MCF 10A (cell line): ENCODE data around the gene EHD1. TPM values are rescaled to one million over a fixed set of nuclear protein-coding genes. Genes with fewer than 3 reads are reported as not detected.
A peak's percentile ranks its signal among the peaks of the same experiment; 100 is the strongest.

Experiments
- BruUV-seq: library from RNA; stranded (reverse); fragments of 400-500 nt; replicated peaks from 2 replicates; lab custom pipeline; 2021; lab: Mats Ljungman, UMichigan
- CTCF ChIA-PET: fragments of 300-600 bp; sonication (Branson Sonifier 250); formaldehyde crosslinking; extraction: SDS; loops from one replicate; lab custom pipeline; 2021; ENCODE audit warnings: antibody characterized with exemption, inconsistent platforms; lab: Yijun Ruan, JAX
- POLR2A ChIA-PET: fragments of 300-600, 350-650 bp; sonication (Branson Sonifier 250); formaldehyde crosslinking; extraction: SDS; loops from one replicate; lab custom pipeline; 2020; ENCODE audit warnings: antibody characterized with exemption, inconsistent platforms; lab: Yijun Ruan, JAX
- DNase-seq: peaks from one replicate; pipeline ENCODE4 v3.0.0-alpha.2; 2018; ENCODE audit not compliant: unreplicated experiment
- H3K27ac Mint-ChIP-seq: one replicate; pipeline ENCODE4 v1.8.0; 2022; ENCODE audit warnings: mild to moderate bottlenecking, low read depth, mixed read lengths; ENCODE audit not compliant: unreplicated experiment
- H3K27me3 Mint-ChIP-seq: one replicate; pipeline ENCODE4 v1.8.0; 2022; ENCODE audit warnings: mixed read lengths; ENCODE audit not compliant: insufficient read depth, unreplicated experiment
- H3K36me3 Mint-ChIP-seq: one replicate; pipeline ENCODE4 v1.8.0; 2022; ENCODE audit warnings: mild to moderate bottlenecking, moderate library complexity, mixed read lengths; ENCODE audit not compliant: insufficient read depth, unreplicated experiment
- H3K4me1 Mint-ChIP-seq: one replicate; pipeline ENCODE4 v1.8.0; 2022; ENCODE audit warnings: mixed read lengths; ENCODE audit not compliant: insufficient read depth, unreplicated experiment
- H3K4me3 Mint-ChIP-seq: one replicate; pipeline ENCODE4 v1.8.0; 2022; ENCODE audit warnings: mild to moderate bottlenecking, moderate library complexity, mixed read lengths; ENCODE audit not compliant: unreplicated experiment
- H3K9me3 Mint-ChIP-seq: one replicate; pipeline ENCODE4 v1.8.0; 2022; ENCODE audit warnings: mixed read lengths; ENCODE audit not compliant: unreplicated experiment
- intact Hi-C: fragments of 100-400 bp; cut with micrococcal nuclease; formaldehyde crosslinking; loops from 2 replicates; pipeline ENCODE4 v1.14.1; 2022
- microRNA-seq: library from miRNA; unstranded; fragments of <30 nt; microRNA quantifications from one replicate; pipeline ENCODE4 v1.2.0, GENCODE V29; 2022
- total RNA-seq: library from RNA; stranded (reverse); gene quantifications from 2 replicates; pipeline ENCODE4 v1.2.3, GENCODE V29; 2022
- TF ChIP-seq, protein P1 (sequence below): fragments of 200-600 bp; IDR thresholded peaks from one replicate; pipeline ENCODE4 v1.8.0; 2022; ENCODE audit warnings: antibody characterized with exemption, mild to moderate bottlenecking; ENCODE audit not compliant: unreplicated experiment

The EHD1 gene
- total RNA-seq, 1 experiment from 2014 or later: 80.6 TPM

GRCh38 chr11:64803158-64803845 is 75.1 kb downstream of the EHD1 start, which contains the start of gene MAP4K2:
Gene MAP4K2 (minus strand): TSS chr11:64803214. CDS start chr11:64803149, 65 bp downstream.
- no peaks in the 10 kb centered on the region for H3K9me3 Mint-ChIP-seq
- peaks cover 9% of the 10 kb centered on the region for H3K4me1 Mint-ChIP-seq
- peak within 1 kb of the TSS; percentile 81 for H3K27ac Mint-ChIP-seq
- TF ChIP-seq, protein P1, sequence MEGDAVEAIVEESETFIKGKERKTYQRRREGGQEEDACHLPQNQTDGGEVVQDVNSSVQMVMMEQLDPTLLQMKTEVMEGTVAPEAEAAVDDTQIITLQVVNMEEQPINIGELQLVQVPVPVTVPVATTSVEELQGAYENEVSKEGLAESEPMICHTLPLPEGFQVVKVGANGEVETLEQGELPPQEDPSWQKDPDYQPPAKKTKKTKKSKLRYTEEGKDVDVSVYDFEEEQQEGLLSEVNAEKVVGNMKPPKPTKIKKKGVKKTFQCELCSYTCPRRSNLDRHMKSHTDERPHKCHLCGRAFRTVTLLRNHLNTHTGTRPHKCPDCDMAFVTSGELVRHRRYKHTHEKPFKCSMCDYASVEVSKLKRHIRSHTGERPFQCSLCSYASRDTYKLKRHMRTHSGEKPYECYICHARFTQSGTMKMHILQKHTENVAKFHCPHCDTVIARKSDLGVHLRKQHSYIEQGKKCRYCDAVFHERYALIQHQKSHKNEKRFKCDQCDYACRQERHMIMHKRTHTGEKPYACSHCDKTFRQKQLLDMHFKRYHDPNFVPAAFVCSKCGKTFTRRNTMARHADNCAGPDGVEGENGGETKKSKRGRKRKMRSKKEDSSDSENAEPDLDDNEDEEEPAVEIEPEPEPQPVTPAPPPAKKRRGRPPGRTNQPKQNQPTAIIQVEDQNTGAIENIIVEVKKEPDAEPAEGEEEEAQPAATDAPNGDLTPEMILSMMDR: peak; percentile 16
- no peaks in the 10 kb centered on the region for H3K27me3 Mint-ChIP-seq
- H3K4me3 Mint-ChIP-seq: peak within 1 kb of the TSS; percentile 88
- TSS peak; percentile 50 for BruUV-seq
- ChIA-PET POLR2A (interaction anchor here (0.7 to 2.4 kb wide), 10 partner anchors 9 to 82 kb away, joined by 3 to 9 read pairs (median 4); partner anchors contain the start of gene SF1), CTCF (interaction anchor here (0.5 to 1.5 kb wide), 7 partner anchors 15 to 204 kb away, joined by 3 to 7 read pairs (median 3); no protein-coding TSS in a partner anchor)
- intact Hi-C loops: loop anchor here (2.0 kb wide), 1 partner anchor 41 kb away; the partner anchor contains the start of gene CDC42BPG
- DNase-seq: peak; percentile 87
- peaks cover 25% of the 10 kb centered on the region for H3K36me3 Mint-ChIP-seq

DNA sequence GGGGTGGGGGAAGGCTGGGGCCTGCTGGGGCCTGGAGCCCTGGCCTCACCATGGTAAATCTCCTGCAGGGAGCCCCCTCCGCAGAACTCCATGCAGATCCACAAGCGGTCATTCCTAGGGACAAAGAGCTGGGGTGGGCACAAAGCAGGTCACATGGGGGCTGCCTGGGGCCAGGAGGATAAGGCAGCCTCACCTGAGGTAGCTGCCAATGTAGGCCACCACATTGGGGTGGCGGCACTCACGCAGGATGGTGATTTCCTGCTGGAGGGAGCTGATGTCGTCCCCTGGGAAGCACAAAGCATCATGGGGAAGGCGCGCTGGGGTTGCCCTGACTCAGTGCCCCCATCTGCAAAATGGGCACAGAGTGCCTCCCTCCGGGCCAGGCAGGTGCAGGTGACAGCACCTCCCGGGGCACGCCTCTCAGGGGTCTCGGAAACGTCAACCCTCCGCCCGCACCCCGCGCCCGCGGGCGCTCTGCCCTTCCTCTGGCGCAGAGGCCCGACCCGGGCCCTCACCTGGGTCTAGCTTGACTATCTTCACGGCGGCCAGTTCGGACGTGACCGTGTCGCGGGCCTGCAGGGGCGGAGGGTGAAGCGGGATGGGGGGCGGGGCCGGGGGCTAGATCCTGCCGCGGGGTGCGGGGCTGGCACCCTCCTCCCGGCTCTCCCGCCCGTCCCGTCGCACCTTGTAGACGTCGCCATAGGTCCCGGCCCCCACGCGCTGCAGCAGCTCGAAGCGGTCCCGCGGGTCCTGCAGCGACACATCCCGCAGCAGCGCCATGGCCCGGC is 75.9 kb downstream of the EHD1 start:
- ChIA-PET CTCF (interaction anchor here (0.8 to 1.5 kb wide), 4 partner anchors 15 to 66 kb away, joined by 3 to 6 read pairs (median 4); no protein-coding TSS in a partner anchor), POLR2A (interaction anchor here (1.2 to 2.4 kb wide), 4 partner anchors 9 to 40 kb away, joined by 3 to 9 read pairs (median 6); partner anchors contain the start of gene SF1)
- Mint-ChIP-seq H3K4me1 (peaks cover 6% of the 10 kb centered on the region), H3K27ac (no peak overlapping the region), H3K9me3 (no peaks in the 10 kb centered on the region), H3K27me3 (no peaks in the 10 kb centered on the region), H3K36me3 (peaks cover 20% of the 10 kb centered on the region), H3K4me3 (peak overlapping the region; percentile 28)
- no TSS peak for BruUV-seq
- TF ChIP-seq, protein P1: no peak
- DNase-seq: no peak
- intact Hi-C loops: loop anchor here (2.0 kb wide), 1 partner anchor 42 kb away; the partner anchor contains the start of gene CDC42BPG

Small RNAs within 50 kb of the gene (microRNA-seq; reads per million reads assigned to microRNA genes)
- gene MIR6749 (not detected), gene MIR6750 (0.79 reads per million)

Other genes with a start within 250 kb of the EHD1 start
- gene NRXN2, start 155.4 kb downstream of the EHD1 start, total RNA-seq: not detected in 2 replicates
- not detected in 2 replicates for gene RASGRP2, start 134.5 kb downstream of the EHD1 start, total RNA-seq
- 0.09 and 0.10 TPM in 2 replicates for gene PYGM, start 118.6 kb downstream of the EHD1 start, total RNA-seq
- gene SF1, start 100.1 kb downstream of the EHD1 start, total RNA-seq: 446 and 503 TPM in 2 replicates
- gene MAP4K2, start 75.4 kb downstream of the EHD1 start, total RNA-seq: 4.9 and 6.8 TPM in 2 replicates
- 29.2 and 33.1 TPM in 2 replicates for gene MEN1, start 68.1 kb downstream of the EHD1 start, total RNA-seq
- 3.0 and 3.7 TPM in 2 replicates for gene CDC42BPG, start 34.0 kb downstream of the EHD1 start, total RNA-seq
- gene ATG2A, start 38.6 kb upstream of the EHD1 start, total RNA-seq: 28.7 and 29.9 TPM in 2 replicates
- gene PPP2R5B, start 46.1 kb upstream of the EHD1 start, total RNA-seq: 38.0 and 48.0 TPM in 2 replicates
- not detected in 2 replicates for gene GPHA2, start 57.3 kb upstream of the EHD1 start, total RNA-seq
- gene MAJIN, start 93.5 kb upstream of the EHD1 start, total RNA-seq: not detected in 2 replicates
- 1.3 and 1.6 TPM in 2 replicates for gene BATF2, start 118.3 kb upstream of the EHD1 start, total RNA-seq
- gene ARL2, start 135.5 kb upstream of the EHD1 start, total RNA-seq: 96.8 and 113 TPM in 2 replicates
- 18.0 and 21.0 TPM in 2 replicates for gene SNX15, start 148.8 kb upstream of the EHD1 start, total RNA-seq
- 10.3 and 14.0 TPM in 2 replicates for gene SAC3D1, start 162.6 kb upstream of the EHD1 start, total RNA-seq
- not detected in 2 replicates for gene NAALADL1, start 179.9 kb upstream of the EHD1 start, total RNA-seq
- 9.5 and 17.3 TPM in 2 replicates for gene CDCA5, start 205.4 kb upstream of the EHD1 start, total RNA-seq
- 50.8 and 52.3 TPM in 2 replicates for gene ZFPL1, start 205.6 kb upstream of the EHD1 start, total RNA-seq
- gene VPS51, start 217.6 kb upstream of the EHD1 start, total RNA-seq: 56.1 and 77.0 TPM in 2 replicates
- gene TM7SF2, start 233.3 kb upstream of the EHD1 start, total RNA-seq: 8.5 and 14.0 TPM in 2 replicates
- gene ZNHIT2, start 239.1 kb upstream of the EHD1 start, total RNA-seq: 22.0 and 23.6 TPM in 2 replicates
- 1,049 and 1,269 TPM in 2 replicates for gene FAU, start 243.5 kb upstream of the EHD1 start, total RNA-seq
- gene MRPL49, start 243.7 kb upstream of the EHD1 start, total RNA-seq: 76.9 and 79.0 TPM in 2 replicates